Keratinocyte (primary cell): ENCODE data around the gene HES2.

Source experiments
- CTCF ChIP-seq, 3 experiments: IDR thresholded peaks in 1 of 3; conservative IDR thresholded peaks in 1 of 3; optimal IDR thresholded peaks in 1 of 3; 2 replicates in 2 of 3; 3 replicates in 1 of 3; pipeline versions ENCODE3 to v1.5.1; 2011; ENCODE audit warnings: low read length in 3 of 3, mild to moderate bottlenecking in 3 of 3, moderate library complexity in 2 of 3, control low read depth in 1 of 3, inconsistent platforms in 1 of 3; ENCODE audit not compliant: insufficient read depth in 2 of 3; ENCODE audit errors: extremely low read depth in 1 of 3
- EZH2 ChIP-seq: IDR thresholded peaks from one replicate; pipeline ENCODE4 v1.6.1; 2012; ENCODE audit warnings: inconsistent platforms, mild to moderate bottlenecking, low read length, moderate library complexity

DNA sequence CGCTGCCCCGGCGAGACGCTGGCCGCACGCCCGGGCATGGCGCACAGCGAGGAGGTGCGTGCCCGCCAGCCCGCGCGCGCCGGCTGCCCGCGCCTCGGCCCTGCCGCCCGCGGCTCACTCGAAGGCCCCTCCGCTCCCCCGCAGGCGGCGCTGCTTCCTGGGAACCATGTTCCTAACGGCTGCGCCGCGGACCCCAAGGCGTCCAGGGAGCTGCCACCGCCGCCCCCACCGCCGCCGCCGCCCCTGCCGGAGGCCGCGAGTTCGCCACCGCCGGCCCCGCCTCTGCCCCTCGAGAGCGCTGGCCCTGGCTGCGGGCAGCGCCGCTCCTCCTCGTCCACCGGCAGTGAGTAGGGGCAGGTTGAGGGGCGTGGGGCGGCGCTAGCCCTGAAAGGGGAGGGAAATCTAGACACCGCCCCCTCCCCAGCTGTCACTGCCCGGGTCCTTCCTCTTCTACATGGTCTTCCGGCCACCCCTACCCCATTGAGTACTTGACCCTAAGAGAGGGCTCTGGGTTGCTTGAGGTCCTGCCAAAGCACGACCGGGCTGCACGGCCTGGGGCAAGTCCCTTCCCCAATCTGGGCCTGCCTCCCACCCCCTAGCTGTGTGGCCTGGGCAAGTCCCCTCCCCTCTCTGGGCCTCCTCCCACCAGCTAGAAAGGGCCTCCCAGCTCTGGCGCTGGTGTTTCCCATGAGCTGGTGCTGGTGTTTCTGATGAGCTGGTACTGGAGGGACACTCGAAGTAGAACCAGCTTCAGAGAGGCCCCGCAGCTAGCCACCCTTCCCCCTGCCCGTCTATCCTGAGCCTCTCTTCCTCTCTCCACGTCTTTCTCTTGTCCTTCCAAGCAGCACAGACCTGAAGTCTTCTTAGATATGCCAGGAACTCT is 29.3 kb upstream of the HES2 start:
- peak; percentile 69 for TF ChIP-seq EZH2
- no peak for TF ChIP-seq CTCF (optimal IDR thresholded peaks at IDR 0.05 in 1 of 3, IDR thresholded peaks at IDR 0.05 in 1 of 3, conservative IDR thresholded peaks at IDR 0.05 in 1 of 3; ENCODE audit: extremely low read depth in 1 of 3, insufficient read depth in 2 of 3, low read length in 3 of 3)
